Left lung (tissue), 10 donors: ENCODE measurements around the gene GOLGA6A. TPM values are rescaled to one million over a fixed set of nuclear protein-coding genes. Genes with fewer than 3 reads are reported as not detected.

Experiments
- ATAC-seq: fragments of 200-7000 bp; cut with Tn5 transposase; one replicate; pipeline ENCODE4 v1.9.1; 2020; ENCODE audit warnings: moderate library complexity
- DNase-seq, 4 donors: peaks; one replicate each; pipeline ENCODE4 v3.0.0-alpha.2; 2013 to 2020
- H3K27ac ChIP-seq, 2 donors: fragments of 200-600 bp; sonication (generic) in 1 of 2; one replicate each; pipeline versions ENCODE4 v1.5.0 to v1.8.0; 2020 to 2021
- H3K27me3 ChIP-seq, 2 donors: fragments of 200-600 bp; sonication (generic) in 1 of 2; one replicate each; pipeline versions ENCODE4 v1.5.0 to v1.8.0; 2020 to 2021
- H3K36me3 ChIP-seq, 2 donors: fragments of 200-600 bp; sonication (generic) in 1 of 2; one replicate each; pipeline versions ENCODE4 v1.5.0 to v1.8.0; 2020 to 2021
- H3K4me1 ChIP-seq, 2 donors: fragments of 200-600 bp; one replicate each; pipeline ENCODE4 v1.8.0; 2021
- H3K4me3 ChIP-seq, 2 donors: fragments of 200-600 bp; sonication (generic) in 1 of 2; one replicate each; pipeline versions ENCODE4 v1.5.0 to v1.8.0; 2020 to 2021; ENCODE audit warnings: mild to moderate bottlenecking in 1 of 2
- H3K9me3 ChIP-seq, 2 donors: fragments of 200-600 bp; sonication (generic) in 1 of 2; one replicate each; pipeline versions ENCODE4 v1.5.0 to v1.8.0; 2020 to 2021
- intact Hi-C, 2 donors: fragments of 100-400 bp; cut with DNase I; formaldehyde crosslinking; loops; one replicate each; pipeline versions ENCODE4 v1.11.2 to v1.14.2; 2022
- polyA plus RNA-seq, 6 donors: library from polyadenylated mRNA; unstranded; fragments of 120-200 nt; gene quantifications; one replicate each; pipeline ENCODE4 v1.2.1, GENCODE V29; 2013; ENCODE audit not compliant: insufficient read length in 6 of 6
- total RNA-seq, 2 donors: library from RNA; stranded (reverse); fragmentation: NEBNext Ultra II Directional; extraction: Animal tissue kit (Norgen Biotek cat#: 25700); gene quantifications; one replicate each; pipeline ENCODE4 v1.2.1, GENCODE V29; 2021
- TF ChIP-seq, protein P1 (sequence below), 2 donors: fragments of 200-600 bp; sonication (generic) in 1 of 2; IDR thresholded peaks; one replicate each; pipeline versions ENCODE4 v1.5.0 to v1.8.0; 2021; ENCODE audit warnings: antibody characterized with exemption in 2 of 2
- donor health status: DM: no; HTN: yes; CAD: no.
- donor health status: DM: no; HTN: no; CAD: no.

The GOLGA6A gene
- total and polyA plus RNA-seq, 8 donors = 0.06 to 0.56 (median 0.32) TPM; not detected in 2

DNA sequence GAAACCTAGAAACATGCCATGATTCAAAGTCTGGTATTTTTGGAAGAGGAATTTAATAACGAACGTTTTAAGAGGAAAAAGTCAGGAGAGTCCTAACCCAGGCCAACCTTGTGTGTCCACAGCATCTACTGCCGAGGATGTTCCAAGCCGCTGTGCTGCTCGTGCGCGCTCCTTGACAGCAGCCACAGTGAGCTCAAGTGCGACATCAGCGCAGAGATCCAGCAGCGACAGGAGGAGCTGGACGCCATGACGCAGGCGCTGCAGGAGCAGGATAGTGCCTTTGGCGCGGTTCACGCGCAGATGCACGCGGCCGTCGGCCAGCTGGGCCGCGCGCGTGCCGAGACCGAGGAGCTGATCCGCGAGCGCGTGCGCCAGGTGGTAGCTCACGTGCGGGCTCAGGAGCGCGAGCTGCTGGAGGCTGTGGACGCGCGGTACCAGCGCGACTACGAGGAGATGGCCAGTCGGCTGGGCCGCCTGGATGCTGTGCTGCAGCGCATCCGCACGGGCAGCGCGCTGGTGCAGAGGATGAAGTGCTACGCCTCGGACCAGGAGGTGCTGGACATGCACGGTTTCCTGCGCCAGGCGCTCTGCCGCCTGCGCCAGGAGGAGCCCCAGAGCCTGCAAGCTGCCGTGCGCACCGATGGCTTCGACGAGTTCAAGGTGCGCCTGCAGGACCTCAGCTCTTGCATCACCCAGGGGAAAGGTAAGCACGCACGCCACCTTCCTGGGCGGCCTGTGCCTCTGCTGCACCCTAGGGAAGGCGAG, 59.5 kb downstream of the GOLGA6A start:
- TF ChIP-seq, protein P1, sequence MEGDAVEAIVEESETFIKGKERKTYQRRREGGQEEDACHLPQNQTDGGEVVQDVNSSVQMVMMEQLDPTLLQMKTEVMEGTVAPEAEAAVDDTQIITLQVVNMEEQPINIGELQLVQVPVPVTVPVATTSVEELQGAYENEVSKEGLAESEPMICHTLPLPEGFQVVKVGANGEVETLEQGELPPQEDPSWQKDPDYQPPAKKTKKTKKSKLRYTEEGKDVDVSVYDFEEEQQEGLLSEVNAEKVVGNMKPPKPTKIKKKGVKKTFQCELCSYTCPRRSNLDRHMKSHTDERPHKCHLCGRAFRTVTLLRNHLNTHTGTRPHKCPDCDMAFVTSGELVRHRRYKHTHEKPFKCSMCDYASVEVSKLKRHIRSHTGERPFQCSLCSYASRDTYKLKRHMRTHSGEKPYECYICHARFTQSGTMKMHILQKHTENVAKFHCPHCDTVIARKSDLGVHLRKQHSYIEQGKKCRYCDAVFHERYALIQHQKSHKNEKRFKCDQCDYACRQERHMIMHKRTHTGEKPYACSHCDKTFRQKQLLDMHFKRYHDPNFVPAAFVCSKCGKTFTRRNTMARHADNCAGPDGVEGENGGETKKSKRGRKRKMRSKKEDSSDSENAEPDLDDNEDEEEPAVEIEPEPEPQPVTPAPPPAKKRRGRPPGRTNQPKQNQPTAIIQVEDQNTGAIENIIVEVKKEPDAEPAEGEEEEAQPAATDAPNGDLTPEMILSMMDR (IDR thresholded peaks at IDR 0.05) = no peak
- DNase-seq (no peak), ATAC-seq (no peak)
- no peaks in the 10 kb centered on the region for H3K27me3 ChIP-seq
- H3K9me3 ChIP-seq = no peaks in the 10 kb centered on the region
- H3K27ac ChIP-seq = no peak overlapping the region
- H3K36me3 ChIP-seq = peaks cover 0 to 84% of the 10 kb centered on the region in 2 donors
- peaks cover 0 to 43% of the 10 kb centered on the region in 2 donors for H3K4me1 ChIP-seq
- intact Hi-C loops = no loop called here
- H3K4me3 ChIP-seq = no peak overlapping the region

Other genes starting within 250 kb of the GOLGA6A start
- not detected for gene TBC1D21, start 209.0 kb downstream of the GOLGA6A start, total RNA-seq
- gene TBC1D21, start 209.0 kb downstream of the GOLGA6A start, polyA plus RNA-seq = not detected
- 10 to 100 TPM; 22.3 to 37.0 TPM for gene LOXL1, start 156.1 kb downstream of the GOLGA6A start, total RNA-seq
- 100 to 1,000 TPM; 130 to 195 (median 154) TPM for gene LOXL1, start 156.1 kb downstream of the GOLGA6A start, polyA plus RNA-seq
- 10 to 100 TPM; 20.0 to 29.3 TPM for gene STOML1, start 90.3 kb downstream of the GOLGA6A start, total RNA-seq
- gene STOML1, start 90.3 kb downstream of the GOLGA6A start, polyA plus RNA-seq = 10 to 100 TPM; 10.9 to 13.9 (median 12.8) TPM
- gene PML, start 87.8 kb downstream of the GOLGA6A start, total RNA-seq = 10 to 100 TPM; 61.2 to 75.2 TPM
- 10 to 100 TPM; 41.8 to 54.8 (median 45.3) TPM for gene PML, start 87.8 kb downstream of the GOLGA6A start, polyA plus RNA-seq
- gene ISLR2, start 48.0 kb upstream of the GOLGA6A start, total RNA-seq = 1 to 10 TPM; 1.3 to 2.2 TPM
- gene ISLR2, start 48.0 kb upstream of the GOLGA6A start, polyA plus RNA-seq = 1 to 10 TPM; 5.4 to 8.4 (median 7.3) TPM
- gene ISLR, start 91.2 kb upstream of the GOLGA6A start, total RNA-seq = 10 to 100 TPM; 10.4 to 43.7 TPM
- 10 to 100 TPM; 51.2 to 60.1 (median 53.7) TPM for gene ISLR, start 91.2 kb upstream of the GOLGA6A start, polyA plus RNA-seq
- under 1 TPM; 0.38 to 0.60 TPM for gene STRA6, start 120.2 kb upstream of the GOLGA6A start, total RNA-seq
- 10 to 100 TPM in 1 of 6 donors, 1 to 10 TPM in 5; 4.3 to 10.7 (median 7.0) TPM for gene STRA6, start 120.2 kb upstream of the GOLGA6A start, polyA plus RNA-seq
- 1 to 10 TPM in 1 of 2 donors, not detected in 1; 3.2 TPM for gene CCDC33, start 153.8 kb upstream of the GOLGA6A start, total RNA-seq
- 1 to 10 TPM in 5 of 6 donors, under 1 TPM in 1; 1.00 to 2.6 (median 1.8) TPM for gene CCDC33, start 153.8 kb upstream of the GOLGA6A start, polyA plus RNA-seq